GM12865 (cell line): ENCODE measurements around the gene ARSD.

Experiments used
- DNase-seq: peaks from one replicate; pipeline ENCODE4 v3.0.0; 2010; ENCODE audit warnings: low read depth
- H3K4me3 ChIP-seq: 2 replicates; pipeline ENCODE4 v1.5.1; 2011; ENCODE audit warnings: mild to moderate bottlenecking, low read depth, low read length, control low read depth
- CTCF ChIP-seq: IDR thresholded peaks from 2 replicates; pipeline ENCODE4 v1.5.1; 2011; ENCODE audit warnings: low read length, control low read depth, low read depth, inconsistent platforms; ENCODE audit not compliant: insufficient read depth; ENCODE audit errors: missing control alignments

ARSD gene

GRCh38 chrX:2917767-2918166 lies 11.4 kb downstream of the ARSD start:
- DNase-seq: no peak
- no peak for TF ChIP-seq CTCF
- H3K4me3 ChIP-seq: no peak overlapping the region

- peak; percentile 1 for TF ChIP-seq CTCF
- no peak overlapping the region for H3K4me3 ChIP-seq
- no peak for DNase-seq
These were observed 16.0 kb downstream of the ARSD start for GRCh38 chrX:2913118-2913517.

DNA sequence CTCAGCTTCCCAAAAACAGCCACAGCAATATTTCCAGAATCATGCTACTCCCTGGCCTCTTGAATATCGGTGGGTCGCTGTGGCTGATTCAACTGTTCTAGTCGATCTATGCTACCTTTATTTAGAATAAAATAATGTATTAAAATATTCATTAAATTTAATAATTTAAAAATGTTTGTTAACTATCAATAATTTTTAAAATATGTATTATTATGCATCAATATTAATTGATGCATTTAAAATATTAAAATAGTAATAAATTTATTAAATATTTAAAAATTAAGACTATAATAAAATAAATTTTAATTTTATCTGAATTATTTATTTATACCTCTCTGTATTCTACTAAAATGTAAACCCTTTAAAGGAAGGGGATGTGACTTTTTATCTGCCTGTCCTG lies 19.0 kb downstream of the ARSD start:
- no peak for TF ChIP-seq CTCF
- no peak overlapping the region for H3K4me3 ChIP-seq

GRCh38 chrX:2908125-2908685 lies 20.9 kb downstream of the ARSD start:
- no peak for TF ChIP-seq CTCF
- DNase-seq: no peak
- H3K4me3 ChIP-seq: no peak overlapping the region

More for the DNA sequence above, 19.0 kb downstream of the ARSD start:
- DNase-seq: no peak

GRCh38 chrX:2907295-2907694 lies 21.8 kb downstream of the ARSD start:
- DNase-seq: no peak
- no peak for TF ChIP-seq CTCF
- no peak overlapping the region for H3K4me3 ChIP-seq

DNA sequence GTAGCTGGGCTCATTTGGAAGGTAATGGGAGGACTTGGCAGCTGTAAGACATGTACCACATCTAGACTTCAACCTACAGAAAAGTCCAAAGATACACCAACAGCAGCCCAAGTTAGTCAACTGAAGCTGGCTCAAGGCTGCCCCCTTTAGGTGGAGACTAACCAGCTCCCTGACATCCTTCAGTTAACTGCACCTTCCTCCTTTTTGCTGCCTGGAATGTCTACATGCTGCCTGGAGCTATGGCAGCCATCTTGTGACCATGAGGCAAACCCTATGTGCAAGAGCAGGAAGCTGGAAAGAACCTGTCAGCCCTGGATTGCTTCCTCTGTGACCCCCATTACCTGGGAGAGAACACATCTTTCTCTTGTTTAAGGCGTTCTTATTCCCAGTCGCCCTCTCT lies 25.8 kb downstream of the ARSD start:
- TF ChIP-seq CTCF: no peak
- no peak for DNase-seq
- H3K4me3 ChIP-seq: no peak overlapping the region

- TF ChIP-seq CTCF: no peak
- DNase-seq: no peak
- H3K4me3 ChIP-seq: no peak overlapping the region
These were observed 26.3 kb downstream of the ARSD start for GRCh38 chrX:2902841-2903240.
